ENCODE data around the gene THOC7.
A peak's percentile ranks its signal among the peaks of the same experiment; 100 is the strongest.

THOC7 gene

DNA sequence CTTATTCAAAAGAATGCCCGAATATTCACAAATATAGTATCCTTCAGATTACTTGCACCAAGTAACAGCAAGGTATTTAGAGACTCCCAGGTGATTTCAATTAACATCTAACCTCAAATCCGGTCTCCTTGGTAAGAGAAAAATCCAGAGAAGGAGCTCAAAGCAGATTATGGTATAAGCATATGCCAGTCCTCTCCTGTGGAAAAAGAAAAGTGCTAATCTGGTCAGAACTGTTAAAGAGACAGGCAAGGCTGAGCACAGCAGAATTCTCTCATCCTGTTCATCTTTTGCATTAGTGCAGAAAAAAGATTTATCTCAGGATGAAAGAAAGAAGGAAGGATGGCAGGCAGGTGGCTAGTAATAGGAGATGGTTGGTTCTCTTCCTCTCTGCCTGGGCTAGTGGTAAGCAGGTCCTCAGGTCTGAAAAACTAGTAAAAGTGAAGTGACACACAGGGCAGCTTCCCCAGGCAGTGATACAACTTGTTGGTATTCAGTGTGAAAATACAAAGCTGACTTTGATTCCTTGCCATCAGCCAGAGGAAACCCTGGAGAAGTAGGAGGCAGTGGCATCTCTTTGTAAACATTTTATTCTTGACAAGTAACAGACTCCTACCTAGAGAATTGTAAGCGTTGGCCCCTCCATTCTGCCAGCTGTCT lies 14.3 kb upstream of the THOC7 start:
- DNase-seq: no peak

DNA sequence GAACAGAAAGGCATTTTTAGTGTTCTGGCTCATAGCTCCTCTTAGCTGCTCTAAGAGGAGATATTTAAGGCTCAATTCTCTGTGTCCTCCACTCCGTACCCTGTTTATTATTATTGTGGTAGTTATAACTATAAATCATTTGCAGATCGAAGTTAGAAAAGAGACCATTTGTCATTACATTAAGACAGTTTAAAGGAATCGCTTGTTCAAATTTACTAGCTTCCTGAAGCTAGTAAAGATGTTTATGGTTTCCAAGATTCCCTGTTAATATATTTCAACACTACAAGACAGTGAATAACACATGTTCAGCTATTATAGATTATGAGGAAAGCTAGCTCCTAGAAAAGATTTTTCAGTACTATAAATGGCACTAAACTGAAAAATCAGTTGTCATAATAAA lies 12.7 kb upstream of the THOC7 start:
- DNase-seq: no peak

DNA sequence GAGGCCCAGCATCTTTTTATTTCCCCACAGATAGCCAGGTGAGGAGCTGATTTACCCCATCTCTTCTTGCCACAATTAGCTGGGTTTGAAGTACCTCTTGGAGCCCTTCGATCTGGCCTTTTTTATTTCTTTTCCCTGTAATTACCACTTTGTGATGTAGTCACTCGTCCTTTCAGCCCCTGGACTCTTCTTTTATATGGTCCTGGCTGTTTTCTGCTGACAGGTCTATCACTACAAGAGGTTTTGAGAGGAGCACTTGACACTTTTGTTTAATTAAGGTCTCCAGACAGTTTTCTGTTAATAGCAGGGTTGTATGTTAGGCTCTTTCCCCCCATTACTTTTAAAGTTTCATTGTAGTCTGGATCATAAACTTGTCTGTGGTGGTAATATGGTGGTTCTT lies 11.9 kb upstream of the THOC7 start:
- no peak for DNase-seq

DNA sequence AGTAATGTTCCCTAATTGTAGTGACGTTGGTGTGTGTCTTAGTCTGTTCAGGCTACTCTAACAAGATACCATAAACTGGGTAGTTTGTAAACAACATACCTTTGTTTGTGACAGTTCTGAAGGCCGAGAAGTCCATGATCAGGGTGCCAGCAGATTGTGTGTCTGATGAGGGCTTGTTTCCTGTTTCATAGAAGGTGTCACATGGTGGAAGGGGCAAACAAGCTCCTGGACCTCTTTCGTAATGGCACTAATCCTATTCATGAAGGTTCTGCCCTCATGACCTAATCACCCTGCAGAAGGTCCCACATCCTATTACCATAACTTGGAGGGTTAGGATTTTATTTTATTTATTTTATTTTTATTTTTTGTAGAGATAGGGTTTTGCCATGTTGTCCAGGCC lies 11.2 kb upstream of the THOC7 start:
- DNase-seq: peak; percentile 5

DNA sequence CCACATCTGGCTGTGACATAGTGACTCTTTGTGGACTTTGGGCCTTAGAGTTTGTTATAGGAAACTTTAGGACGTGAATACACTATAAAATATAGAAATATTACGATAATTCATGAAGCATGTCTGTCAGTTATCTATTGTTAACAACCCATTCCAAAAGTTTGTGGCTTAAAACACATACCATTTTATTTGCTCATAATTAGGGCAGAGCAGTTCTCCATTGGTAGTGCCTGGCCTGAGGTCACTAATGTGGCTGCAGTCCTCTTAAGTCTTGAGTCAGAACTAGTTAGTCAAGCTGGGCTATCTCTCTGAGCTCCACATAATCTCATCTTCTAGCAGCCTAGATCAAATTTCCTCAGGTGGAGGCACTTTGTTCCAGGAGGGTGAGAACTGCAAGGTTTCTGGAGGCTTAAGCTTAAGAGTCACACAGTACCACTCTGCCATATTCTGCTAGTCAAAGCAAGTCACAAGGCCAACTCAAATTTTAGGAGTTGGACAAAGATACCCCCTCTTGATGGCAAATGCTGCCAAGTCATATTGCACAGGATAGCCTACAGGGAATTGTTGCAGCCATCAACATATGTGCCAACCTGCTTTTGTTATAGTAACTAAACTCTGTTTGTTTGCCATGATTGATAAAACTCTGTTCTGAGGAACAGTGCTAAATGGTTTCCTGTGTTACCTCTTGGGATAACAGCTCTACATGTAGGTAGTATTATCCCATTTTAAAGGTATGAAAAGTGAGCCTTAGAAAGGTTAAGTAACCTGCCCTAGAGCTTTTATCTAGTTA lies 8.7 kb upstream of the THOC7 start:
- no peak for DNase-seq

DNA sequence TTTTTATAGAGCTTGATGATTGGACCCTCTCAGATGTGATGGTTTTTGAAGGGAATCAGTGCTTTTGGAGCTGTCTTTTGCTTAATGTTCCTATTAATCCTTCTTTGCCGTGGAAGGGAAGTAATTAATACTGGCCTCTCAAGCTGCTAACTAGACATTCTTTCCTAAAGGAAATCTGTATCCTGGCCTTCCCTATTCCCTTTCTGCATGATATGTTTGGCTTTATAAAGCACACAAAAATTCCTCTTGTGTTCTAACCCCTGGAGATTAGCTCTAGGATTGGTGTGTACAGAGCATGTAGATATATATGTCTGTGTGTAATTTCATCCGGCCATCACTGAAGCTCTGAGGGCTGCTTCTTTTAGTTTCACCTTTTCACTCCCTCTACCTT lies 7.0 kb upstream of the THOC7 start:
- no peak for DNase-seq

DNA sequence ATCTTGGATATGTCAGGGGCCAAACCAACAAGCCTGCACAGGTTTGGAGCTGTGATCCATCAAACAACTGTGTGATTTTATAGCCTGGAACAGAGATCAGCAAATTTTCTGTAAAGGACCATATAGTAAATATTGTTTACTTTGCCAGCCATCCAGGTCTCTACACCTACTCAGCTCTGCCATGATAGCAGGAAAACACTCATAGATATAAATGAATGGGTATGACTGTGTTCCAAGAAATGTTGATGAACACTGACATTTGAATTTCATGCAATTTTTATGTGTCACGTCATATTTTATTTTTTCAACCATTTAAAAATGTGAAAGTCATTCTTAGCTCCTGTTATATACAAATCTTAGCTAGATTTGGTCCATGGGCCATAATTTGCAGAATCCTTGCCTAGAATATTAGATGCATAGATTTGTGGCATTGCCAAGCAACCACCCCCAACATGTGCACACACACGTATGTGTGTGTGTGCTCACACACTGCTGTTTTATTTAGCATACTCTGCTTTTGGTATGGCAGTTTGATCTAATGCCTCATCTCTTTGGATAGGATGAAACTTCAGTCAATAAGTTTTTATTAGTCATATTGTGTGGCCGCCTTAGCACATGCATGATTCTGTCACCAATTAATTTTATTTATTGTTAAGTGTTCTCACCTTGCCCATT lies 6.5 kb upstream of the THOC7 start:
- no peak for DNase-seq

DNA sequence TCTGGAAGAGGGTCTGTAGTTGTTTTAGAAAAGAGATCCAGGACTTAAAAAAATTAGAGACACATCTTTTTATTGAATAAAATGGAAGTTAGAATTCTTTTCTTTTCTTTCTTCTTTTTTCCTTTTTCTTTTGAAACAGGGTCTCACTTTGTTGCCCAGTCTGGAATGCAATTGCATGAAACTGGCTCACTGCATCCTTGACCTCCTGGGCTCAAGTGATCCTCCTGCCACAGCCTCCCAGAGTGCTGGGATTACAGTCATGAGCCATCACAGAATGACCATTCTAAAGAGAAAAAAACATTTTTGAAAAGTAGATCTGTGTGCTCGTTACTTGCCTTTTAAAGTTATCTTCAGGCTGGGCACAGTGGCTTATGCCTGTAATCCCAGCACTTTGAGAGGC lies 3.6 kb upstream of the THOC7 start:
- DNase-seq: no peak

DNA sequence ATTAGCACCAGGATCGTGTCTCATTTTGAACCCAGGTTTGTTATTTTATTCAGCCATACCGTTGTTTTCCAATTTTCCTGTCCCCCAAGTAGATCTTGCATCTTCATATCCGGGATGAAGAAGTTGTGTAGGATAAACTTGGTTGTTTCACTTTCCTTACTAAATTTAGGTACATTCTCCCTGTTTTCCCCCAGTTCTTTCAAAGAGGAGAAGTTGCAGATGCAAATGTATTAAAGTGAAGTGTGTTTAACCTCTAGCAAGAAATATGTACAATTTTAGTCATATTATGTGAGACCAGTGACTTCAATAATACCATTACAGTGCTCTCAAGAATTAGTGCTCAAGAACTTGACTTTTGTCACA lies 1.3 kb upstream of the THOC7 start:
- DNase-seq: no peak

DNA sequence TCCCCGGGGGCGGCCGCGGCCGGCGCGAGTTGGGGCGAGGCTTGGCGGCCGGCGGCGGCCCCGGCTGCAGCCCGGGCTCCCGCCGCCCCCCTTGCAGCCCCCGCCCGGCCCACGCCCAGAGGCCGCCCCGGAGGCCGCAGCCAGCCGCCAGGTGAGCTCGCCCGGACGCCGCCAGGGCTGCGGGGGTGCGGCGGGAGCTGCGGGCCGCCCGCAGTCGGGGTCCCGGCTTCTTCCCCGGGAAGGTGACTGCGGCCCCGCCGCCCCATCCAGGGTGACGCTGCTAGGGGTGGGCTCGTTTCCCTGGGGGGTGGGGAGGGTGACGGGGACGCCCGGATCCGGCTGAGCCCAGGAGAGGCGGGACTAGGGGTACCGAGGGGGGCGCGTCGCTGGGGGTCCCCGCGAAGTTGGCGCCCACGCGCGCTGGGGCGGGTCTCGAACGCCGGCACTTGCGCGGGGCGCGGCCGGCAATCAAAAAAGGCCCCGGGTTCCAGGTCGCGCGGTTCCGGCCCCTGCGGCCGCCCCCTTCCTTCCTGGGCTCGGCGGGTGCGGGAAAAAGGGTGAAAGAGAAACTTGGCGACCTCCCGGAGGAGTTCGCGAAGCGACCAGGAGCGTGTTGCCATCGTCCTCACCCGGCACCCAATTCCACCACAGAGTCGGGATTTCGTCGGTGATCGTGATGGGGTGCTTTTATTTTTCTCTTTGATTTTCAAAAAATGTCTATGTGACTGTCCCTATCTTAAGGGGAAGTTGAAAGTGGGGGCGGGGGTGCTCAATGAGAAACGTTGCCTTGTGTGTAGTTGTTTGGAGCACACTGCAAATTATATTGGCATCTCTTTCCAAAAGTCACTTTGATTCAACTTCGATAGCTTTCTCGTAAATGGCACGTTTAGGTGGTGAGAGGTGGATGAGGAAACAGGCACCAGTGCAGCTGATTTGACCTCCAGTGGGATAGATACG lies 681 bp upstream of the THOC7 start:
- DNase-seq: peak; percentile 22

DNA sequence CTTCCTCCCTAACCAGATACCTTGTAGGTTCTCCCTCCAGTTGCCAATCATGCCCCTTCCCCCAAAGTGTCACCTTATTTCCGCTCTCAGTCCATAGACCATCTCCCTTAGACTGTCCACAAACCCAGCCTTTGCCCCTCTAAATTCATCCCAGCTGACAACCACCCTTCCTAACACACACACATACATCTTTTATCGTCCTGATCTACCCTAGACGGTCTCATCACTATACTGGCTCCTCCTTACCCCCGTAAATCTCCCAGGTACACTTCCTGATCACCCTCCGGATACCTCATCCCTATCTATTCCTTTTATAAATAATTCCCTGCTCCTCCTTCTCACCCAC lies 828 bp downstream of the THOC7 start:
- no peak for DNase-seq

DNA sequence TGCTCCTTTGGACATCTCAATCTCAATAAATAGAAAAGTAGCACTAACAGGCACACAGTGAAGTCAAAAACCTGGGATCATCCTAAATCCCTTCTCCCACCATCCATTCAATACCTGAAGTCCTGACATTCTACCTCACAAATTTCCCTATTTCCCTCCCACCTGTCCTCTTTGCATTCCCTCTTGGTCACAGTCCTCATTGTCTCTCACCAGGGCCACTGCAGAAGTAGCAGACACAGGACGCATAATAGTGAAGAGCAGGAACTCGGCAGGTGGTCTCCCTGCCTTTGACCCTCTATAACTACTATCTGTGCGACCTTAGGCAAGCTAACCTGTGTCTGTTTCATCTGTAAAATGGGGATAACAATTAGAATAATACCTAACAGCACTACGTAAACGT lies 2.3 kb downstream of the THOC7 start:
- no peak for DNase-seq

DNA sequence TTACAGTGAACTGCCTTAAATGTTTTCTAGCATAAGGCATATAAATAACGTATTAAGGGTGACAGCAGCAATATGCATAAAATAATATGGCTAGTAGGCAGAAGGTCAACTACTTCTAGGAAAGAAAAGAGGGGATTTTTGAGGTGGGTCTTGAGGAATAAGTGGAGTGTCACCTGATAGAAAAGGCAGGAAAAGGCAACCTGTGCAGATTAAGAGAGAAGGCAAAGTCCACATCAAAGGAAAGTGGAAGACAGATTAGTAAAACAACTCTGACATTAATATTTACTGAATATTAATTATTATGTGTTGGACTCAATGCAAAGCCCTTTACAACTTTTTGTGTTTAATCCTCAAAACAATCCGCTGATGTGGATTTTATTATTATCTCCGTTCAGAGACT lies 2.8 kb downstream of the THOC7 start:
- DNase-seq: no peak

DNA sequence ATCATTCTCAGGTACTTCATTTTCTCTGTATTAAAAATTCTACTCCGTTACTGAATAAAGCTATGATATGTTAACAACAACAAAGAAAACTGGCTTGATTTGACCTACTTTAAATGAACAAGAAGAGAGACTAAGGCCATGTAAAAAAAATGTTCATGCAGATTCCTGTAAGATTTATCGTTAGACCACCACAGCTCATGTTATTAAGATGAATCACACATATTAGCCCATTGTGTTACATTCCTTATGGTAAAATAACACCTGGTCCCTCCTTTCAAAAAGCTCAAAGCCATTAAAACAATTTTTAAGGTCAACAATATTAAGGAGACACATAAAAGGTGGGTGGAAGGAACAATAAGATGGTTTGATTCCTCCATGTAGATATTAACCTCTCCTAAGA lies 6.3 kb downstream of the THOC7 start:
- DNase-seq: no peak

DNA sequence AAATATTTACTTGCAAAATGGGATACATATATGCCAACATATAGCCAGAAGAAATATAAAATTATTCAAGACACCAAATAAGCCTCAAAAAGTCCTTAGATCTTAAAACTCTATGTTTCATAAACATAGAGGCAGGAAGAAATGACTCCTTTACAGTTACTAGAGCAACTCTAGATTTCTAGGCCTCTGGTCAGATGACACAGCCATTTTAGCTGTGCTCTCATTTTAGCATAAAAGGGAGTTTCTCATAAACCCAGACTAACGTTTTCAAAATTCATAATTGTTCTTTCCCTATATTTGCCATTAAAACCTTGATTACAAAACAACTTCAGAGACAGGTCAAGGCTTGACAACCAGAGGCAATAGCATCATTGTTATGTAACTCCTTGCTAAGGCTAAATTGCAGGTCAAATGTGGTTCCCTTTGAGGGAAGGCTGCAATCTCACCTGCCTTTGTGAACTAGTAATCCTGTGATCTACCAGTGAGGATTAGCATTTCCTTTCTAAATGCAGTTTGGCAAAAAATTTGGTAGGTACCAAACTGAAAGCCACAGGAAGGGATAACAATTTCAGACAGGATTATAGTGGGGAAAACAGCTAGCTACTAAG lies 8.2 kb downstream of the THOC7 start:
- DNase-seq: no peak

DNA sequence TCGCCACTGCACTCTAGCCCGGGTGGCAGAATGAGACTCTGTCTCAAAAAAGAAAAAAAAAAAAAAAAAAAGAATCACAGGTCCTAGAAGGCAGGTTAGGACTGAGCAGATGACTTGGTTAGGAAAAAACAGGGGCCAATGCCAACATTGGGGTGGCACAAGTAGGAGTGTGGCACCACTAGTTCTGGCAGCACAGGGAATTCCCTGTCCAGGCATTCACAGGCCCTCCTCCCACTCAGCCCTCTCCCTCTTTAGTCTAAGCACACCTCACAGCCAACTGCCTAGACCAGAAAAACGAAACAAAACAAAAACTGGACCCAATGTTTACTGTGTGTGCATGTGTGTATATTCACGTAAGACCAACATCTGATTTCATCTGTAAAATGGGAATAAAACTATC lies 10.5 kb downstream of the THOC7 start:
- DNase-seq: no peak

DNA sequence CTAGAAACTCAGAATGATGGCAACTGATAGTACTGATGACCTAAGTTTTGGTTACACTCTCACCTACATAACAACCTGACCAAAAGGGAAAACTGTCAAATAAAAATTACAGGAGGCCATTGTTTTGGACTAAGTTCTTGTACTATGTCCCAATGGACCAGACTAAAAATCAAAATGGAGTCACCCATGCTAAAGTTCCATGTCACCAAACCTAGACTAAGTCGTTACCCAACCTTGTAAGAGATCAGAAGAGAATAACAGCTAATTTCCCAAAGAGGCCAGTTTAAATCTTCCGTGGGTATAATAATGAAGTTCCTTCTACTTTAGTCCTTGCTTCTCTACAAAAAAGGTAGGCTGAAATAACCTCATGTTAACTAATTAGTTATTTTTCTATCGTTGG lies 12.3 kb downstream of the THOC7 start:
- no peak for DNase-seq

DNA sequence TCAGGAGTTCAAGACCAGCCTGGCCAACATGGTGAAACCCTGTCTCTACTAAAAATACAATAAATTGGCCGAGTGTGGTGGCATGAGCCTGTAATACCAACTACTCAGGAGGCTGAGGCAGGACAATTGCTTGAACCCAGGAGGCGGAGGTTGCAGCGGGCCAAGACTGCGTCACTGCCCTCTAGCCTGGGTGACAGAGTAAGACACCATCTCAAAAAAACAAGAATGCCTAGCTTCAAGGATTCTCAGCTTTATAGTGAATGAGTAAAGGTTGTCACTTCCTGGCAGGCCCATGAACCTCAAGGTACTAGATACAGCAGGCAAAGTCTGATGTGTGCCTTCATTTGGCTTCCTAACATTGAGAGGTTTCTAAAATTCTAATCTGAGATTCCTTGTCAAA lies 14.4 kb downstream of the THOC7 start:
- DNase-seq: no peak

DNA sequence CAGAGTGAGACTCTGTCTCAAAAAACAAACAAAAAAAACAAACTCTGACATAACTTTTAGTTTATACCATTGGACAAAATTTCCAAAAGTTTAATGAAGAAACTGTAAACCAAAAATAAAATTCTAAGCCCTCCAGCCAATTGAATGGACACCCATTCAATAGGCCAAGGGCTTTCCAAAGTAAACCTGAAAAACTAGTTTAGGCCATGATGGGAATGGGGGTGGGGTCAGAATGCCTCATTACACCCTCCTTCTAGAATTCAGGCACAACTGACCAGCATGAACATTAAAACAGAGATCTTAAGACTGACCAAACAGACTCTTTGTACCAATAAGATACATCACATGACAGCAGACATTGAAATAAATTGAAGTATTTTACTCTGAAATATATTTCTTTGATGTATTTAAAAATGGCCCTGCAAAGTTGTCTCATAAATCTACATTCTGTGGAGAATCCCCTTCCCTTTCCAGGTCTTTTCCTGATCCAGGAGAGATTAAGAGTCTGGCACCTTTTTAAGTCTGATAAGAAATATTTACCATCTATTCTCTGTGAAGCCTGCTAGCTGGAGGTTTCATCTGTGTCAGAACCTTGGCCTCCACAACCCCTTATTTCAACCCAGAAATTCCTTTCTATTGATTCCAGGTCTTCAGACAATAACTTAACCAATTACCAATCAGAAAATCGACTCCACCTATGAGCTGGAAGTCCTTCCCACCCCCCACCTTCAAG lies 15.7 kb downstream of the THOC7 start:
- DNase-seq: no peak

DNA sequence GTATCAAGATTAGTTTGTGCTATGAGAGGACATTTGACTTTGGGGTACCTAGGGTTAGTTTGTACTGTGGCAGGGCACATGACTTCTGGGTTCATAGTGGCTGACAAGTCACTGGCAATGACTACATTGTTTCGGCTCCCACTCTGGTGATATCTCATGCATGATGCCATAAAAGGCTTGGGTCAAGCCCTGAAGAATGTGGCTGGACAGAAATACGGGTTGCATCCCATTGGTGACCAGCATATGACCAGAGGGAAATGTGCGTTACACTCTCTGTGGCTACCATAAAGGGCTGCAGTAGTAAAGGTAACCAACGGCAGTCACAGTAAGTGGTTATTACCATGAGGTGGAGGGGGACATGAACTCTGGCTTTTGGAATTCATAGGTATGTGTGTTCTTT lies 18.4 kb downstream of the THOC7 start:
- no peak for DNase-seq

DNA sequence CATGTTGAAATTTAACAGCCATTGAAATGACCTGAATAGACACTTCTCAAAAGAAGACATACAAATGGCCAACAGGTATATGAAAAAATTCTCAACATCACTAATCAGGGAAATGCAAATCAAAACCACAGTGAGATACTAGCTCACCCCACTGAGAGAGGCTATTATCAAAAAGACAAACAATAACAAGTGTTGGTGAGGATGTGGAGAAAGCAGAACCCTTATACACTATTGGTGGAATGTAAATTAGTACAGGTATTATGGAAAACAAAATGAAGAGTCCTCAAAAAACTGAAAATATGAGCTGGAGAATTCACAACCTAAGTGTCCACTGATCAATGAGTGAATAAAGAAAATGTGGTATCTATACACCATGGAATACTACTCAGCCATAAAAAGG lies 21.5 kb downstream of the THOC7 start:
- no peak for DNase-seq

DNA sequence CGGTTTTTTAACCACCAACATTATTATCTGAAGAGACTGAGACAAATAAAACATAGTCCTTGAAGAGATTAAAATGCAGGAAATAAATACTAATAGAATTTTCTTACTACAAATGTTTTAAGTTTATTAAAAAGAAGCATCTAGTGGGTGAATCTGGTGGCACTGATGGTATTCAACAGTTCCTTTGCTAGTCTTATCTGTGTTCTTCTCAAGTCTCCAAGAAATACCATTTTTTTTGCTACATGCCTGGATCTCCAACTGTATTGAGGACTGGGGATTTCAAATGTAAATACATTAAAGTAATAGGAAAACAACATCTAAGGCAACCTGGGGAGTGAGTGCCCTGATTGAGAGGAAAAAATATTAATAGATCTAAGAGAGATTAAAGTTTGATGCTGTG lies 21.9 kb downstream of the THOC7 start:
- no peak for DNase-seq

Measured in GF-D8 (cell line).